Frontal cortex (tissue), 4 donors: ENCODE results near the gene ALDH7A1. TPM values are rescaled to one million over a fixed set of nuclear protein-coding genes. Genes with fewer than 3 reads are reported as not detected.
"Not testable (repeated sequence)": the region's sequence is repeated elsewhere in the genome, so short reads cannot be mapped to it uniquely, and the experiment has no call there.

ENCODE experiments used
- DNase-seq, 2 donors: peaks; one replicate each; pipeline ENCODE4 v3.0.0; 2012; ENCODE audit warnings: low spot score in 2 of 2
- FAIRE-seq: peaks from 2 replicates; lab custom pipeline; 2012; peaks lifted over from hg19 to GRCh38; lab: Jason Lieb, UNC
- total RNA-seq: library from RNA; depleted of rRNA; stranded (reverse); fragments of >200 nt; gene quantifications from one replicate; pipeline ENCODE4 v1.2.3, GENCODE V29; 2014
- donor health status: control.
- donor health status: control.
- donor health status: control.

ALDH7A1 gene
- total RNA-seq, 1 donor from 2014 or later: 38.3 TPM

DNA sequence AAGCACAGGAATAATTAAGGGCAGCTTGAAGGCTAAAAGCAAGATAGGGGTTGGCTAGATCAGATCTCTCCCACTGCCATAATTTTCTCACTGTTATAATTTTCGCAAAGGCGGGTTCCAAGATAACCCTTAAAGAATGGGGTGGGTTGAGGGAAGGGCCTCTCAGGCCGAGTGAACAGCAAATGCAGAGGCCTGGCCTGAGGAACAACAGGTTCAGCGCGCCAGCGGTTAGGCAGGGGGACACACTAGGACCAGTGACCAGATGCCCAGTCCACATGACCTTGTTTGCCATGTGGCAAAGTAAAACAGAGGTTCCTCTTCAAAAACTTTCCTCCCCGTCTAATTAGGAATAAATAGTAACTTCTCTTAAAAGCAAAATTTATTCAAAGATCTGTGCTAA lies 4.5 kb upstream of the ALDH7A1 start:
- no peak for FAIRE-seq
- DNase-seq: no peak

GRCh38 chr5:126597156-126597555 lies 2.1 kb upstream of the ALDH7A1 start:
- no peak for DNase-seq
- no peak for FAIRE-seq

DNA sequence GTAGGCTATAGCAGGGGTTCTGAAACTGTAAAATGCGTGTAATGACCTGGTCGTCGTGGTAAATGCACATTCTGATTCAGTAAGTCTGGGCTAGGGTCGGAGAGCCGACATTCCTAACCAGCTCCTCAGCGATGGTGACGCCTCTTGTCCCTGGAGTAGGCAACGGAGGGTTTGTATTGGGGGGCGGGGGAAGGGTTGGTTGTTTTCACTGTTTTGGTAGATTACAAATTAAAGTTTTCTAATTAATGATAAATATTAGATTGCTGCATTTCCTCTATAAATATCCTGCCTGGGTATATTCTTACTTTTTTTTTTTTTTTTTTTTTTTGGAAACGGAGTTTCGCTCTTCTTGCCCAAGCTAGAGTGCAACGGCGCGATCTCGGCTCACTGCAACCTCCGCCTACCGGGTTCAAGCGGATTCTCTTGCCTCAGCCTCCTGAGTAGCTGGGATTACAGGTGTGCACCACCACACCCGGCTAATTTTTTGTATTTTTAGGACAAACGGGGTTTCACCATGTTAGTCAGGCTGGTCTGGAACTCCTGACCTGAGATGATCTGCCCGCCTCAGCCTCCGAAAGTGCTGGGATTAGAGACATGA lies 566 bp upstream of the ALDH7A1 start:
- no peak for DNase-seq
- no peak for FAIRE-seq

DNA sequence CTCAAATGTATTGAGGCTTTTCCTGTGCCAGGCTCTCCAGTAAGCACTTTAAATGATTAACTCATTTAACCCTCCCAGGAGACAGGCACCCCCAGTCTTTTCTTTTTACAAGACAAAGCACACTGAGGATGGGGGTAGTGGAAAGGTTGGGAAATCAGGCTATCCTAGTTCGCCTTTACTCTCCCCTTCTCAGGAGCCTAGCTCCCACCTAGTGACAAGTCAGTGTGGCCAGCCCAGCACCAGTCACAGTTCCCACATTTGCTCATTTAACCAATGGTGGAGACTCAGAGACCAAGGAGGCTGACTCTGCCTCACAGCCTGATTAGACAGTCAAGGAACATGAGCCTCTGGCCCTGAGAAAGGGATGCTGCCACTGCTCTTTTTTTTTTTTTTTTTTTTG lies 3.5 kb downstream of the ALDH7A1 start:
- DNase-seq: no peak
- no peak for FAIRE-seq

DNA sequence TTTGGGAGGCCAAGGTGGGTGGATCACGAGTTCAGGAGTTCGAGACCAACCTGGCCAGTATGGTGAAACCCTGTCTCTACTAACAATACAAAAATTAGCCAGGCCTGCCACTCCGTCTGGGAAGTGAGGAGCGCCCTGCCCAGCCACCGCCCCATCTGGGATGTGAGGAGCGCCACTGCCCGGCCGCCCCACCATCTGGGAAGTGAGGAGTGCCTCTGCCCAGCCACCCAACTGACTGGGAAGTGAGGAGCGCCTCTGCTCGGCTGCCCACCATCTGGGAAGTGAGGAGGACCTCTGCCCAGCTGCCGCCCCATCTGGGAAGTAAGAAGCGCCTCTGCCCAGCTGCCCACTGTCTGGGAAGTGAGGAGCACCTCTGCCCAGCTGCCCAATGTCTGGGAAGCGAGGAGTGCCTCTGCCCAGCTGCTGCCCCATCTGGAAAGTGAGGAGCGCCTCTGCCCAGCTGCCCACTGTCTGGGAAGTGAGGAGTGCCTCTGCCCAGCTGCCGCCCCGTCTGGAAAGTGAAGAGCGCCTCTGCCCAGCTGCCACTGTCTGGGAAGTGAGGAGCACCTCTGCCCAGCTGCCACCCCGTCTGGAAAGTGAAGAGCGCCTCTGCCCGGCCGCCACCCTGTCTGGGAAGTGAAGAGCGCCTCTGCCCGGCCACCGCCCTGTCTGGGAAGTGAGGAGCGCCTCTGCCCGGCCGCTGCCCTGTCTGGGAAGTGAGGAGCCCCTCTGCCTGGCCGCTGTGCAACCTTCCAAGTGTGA lies 5.3 kb downstream of the ALDH7A1 start:
- no peak for DNase-seq
- FAIRE-seq: no peak

- FAIRE-seq: no peak
- no peak for DNase-seq
These were observed 7.2 kb downstream of the ALDH7A1 start for GRCh38 chr5:126587551-126588390.

DNA sequence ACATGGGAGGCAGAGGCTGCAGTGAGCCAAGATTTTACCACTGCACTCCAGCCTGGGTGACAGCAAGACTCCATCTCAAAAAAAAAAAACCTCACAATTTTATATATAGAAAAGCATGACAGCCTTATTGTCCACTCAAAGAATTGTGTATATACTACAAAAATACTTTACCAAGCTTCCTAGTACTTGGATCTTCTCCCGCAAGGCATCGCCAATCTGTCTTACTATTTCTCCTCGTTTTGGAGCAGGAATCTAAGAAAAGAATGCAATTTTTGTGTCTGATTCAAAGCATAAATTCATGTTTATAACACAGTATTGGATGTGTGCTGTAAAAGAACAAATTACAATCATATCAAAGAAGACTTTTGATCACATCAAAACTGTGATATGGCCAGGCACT lies 11.3 kb downstream of the ALDH7A1 start:
- DNase-seq (no peak), FAIRE-seq (no peak)

GRCh38 chr5:126579716-126580115 lies 15.3 kb downstream of the ALDH7A1 start:
- DNase-seq: no peak
- FAIRE-seq: no peak

- FAIRE-seq: no peak
- DNase-seq: no peak
These were observed 17.6 kb downstream of the ALDH7A1 start for GRCh38 chr5:126577415-126577814.

DNA sequence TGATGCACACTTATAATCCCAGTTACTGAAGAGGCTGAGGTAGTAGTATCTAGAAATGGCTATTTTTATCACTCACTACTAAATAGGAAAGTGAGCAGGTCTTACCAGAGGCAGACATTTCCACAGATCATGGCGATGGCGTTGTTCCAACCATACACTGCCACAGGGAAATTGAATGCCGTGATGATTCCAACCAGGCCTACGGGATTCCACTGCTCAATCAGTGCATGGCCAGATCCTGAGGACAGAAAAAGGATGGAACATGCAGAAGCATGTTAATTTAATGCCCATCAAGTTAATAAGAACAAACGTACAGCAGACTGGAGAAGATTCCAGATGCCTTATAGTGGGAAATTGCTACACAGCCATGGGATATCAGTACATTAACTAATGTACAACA lies 18.0 kb downstream of the ALDH7A1 start:
- no peak for DNase-seq
- no peak for FAIRE-seq

DNA sequence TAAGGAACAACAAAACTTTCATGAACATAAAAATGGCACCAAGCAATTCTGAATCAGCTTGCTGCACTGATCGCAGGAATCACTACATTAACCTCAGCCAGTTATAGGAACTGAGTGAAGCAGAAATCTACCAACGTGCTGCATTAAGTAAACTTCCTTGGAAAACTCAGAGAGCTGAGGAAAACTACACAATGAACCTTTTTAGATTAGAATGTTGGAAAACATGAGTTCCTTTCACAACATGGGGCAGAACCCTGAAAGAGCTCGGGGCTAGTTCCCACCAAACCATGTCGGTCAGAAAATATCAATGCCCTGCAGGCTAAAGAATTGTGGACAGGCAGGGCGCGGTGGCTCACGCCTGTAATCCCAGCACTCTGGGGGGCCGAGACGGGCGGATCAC lies 19.4 kb downstream of the ALDH7A1 start:
- FAIRE-seq (no peak), DNase-seq (no peak)

GRCh38 chr5:126568206-126568755 lies 26.7 kb downstream of the ALDH7A1 start:
- FAIRE-seq: no peak

DNA sequence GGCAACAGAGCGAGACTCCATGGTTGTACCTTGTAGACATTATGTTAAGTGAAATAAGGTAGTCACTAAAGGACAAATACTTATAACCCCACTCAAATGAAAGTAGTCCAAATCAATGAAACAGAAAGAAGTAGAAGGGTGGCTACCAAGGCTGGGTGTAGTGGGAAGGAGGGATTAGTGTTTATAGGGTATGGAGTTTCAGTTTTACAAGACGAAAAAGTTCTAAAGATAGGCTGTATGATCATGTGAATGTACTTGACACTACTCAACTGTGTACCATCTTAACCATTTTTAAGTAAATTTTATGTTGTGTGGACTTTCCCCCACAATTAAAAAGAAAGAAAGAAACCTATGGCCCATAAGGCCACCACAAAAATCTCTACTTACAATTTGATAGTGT lies 32.2 kb downstream of the ALDH7A1 start:
- no peak for FAIRE-seq
- no peak for DNase-seq

More at GRCh38 chr5:126568206-126568755, 26.7 kb downstream of the ALDH7A1 start:
- DNase-seq: no peak

DNA sequence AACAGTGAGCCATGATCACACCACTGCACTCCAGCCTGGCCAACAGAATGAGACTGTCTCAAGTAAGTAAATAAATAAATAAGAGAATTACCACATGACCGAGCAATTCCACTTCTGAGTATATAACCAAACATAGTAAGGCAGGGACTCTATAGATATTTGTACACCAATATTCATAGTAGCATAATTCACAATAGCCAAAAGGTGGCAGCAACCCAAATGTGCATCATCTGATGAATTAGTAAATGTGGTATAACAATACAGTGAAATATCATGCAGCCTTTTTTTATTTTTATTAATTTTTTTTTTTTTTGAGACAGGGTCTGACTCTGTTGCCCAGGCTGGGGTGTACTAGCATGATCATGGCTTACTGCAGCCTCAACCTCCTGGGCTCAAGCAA lies 33.1 kb downstream of the ALDH7A1 start:
- DNase-seq (no peak), FAIRE-seq (no peak)

DNA sequence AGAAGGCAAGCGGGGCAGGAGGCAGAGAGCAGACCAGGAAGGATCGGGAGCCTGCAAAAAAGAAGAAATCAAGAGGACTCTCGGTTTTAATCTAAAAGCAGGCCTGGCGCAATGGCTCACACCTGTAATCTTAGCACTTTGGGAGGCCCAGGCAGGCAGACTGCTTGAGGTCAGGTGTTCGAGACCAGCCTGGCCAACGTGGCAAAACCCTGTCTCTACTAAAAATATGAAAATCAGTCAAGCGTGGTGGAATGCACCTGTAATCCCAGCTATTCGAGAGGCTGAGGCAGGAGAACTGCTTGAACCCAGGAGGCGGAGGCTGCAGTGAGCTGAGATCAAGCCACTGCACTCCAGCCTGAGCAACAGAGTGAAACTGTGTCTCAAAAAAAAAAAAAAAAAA lies 39.9 kb downstream of the ALDH7A1 start:
- FAIRE-seq, DNase-seq: not testable (repeated sequence)

DNA sequence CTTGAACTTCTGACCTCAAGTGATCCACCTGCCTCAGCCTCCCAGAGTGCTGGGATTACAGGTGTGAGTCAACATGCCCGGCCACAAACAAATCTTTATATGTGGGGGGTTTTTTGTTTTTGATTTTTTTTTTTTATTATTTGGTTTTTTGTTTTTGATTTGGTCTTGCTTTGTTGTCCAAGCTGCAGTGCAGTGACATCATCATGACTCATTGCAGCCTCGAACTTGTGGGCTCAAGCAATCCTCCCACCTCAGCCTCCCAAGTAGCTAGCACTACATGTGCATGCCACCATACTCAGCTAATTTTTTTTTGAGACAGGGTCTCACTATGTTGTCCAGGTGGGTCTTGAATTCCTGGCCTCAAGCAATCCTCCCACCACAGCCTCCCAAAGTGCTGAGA lies 42.4 kb downstream of the ALDH7A1 start:
- FAIRE-seq: no peak
- no peak for DNase-seq

DNA sequence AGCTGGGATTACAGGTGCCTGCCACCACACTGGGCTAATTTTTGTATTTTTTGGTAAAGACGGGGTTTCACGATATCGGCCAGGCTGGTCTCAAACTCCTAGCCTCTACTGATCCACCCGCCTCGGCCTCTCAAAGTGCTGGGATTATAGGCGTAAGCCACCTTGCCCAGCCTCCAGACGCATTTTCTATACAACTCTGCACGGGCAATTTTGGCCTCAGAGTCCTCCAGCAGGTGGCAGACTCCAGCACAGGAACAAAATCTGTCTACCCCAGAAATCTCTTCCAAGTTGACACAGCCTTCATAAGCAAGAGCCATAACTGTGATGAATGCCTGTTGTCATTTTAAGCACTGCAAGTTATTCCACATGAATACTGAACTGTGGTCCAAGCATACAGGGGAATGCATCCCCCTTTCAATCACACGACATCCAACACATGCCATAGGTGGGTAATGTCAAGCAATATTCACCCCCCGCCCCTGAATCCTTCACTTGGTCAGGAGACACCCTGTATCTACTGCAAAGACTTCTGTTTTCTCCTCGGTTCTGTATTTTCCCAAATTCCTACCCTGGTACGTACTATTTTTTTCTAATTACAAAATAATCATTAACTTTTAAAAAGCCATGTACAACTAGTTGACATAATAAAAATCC lies 50.8 kb downstream of the ALDH7A1 start:
- FAIRE-seq (no peak), DNase-seq (no peak)

DNA sequence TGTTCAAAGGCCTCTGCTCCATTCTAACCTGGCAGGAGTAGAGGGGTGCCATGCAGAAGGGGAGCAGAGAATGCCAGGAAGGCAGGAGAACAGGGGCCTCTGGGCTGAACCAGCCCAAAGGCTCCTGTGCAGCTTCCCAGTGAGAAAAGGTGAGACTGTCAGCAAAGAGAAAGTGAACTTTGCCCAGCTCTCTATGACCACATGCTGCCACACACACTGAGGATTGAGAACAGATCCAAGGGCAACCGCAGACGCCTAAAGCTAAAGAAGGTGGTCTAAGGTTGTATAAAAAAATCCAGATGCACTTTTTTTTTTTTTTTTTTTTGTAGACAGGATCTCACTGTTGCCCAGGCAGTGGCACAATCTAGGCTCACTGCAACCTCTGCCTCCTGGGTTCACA lies 51.4 kb downstream of the ALDH7A1 start:
- FAIRE-seq (no peak), DNase-seq (no peak)

DNA sequence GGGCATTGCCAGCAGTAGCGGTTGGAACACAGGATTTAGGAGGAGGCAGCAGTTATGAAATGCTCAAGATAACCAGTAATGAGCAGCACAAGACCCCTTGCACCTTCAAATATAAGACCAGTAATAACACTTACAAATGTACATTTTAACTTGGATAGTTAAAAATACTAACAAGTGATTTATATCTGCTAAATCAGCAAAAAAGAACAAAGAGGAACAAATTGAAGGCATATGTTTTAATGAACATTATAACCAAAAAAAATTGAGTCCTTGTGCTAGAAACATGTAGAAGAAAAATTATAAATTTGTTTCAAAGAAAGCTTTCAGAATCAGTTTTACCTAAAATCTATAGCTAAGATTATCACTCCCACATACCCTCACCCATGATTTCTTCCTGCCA lies 52.0 kb downstream of the ALDH7A1 start:
- FAIRE-seq: no peak
- no peak for DNase-seq

GRCh38 chr5:126542441-126542840 lies 52.6 kb downstream of the ALDH7A1 start:
- DNase-seq (no peak), FAIRE-seq (no peak)
